HepG2 (cell line): ENCODE results near the gene HYAL1. TPM values are rescaled to one million over a fixed set of nuclear protein-coding genes. Genes with fewer than 3 reads are reported as not detected.

Experiments used
- E2F5 ChIP-seq: sonication (generic); formaldehyde crosslinking; conservative IDR thresholded peaks from 2 replicates; pipeline ENCODE4 v1.4.0; 2020; ENCODE audit warnings: missing genetic modification reagents
- ISL2 ChIP-seq: sonication (generic); formaldehyde crosslinking; IDR thresholded peaks from 2 replicates; pipeline ENCODE4 v1.5.0; 2020; ENCODE audit warnings: missing genetic modification reagents
- JUND ChIP-seq: sonication (generic); formaldehyde crosslinking; IDR thresholded peaks from 2 replicates; pipeline ENCODE4 v1.8.0; 2022; ENCODE audit warnings: mild to moderate bottlenecking, missing genetic modification reagents
- MNT ChIP-seq: fragments of 450-650 bp; IDR thresholded peaks from 2 replicates; pipeline ENCODE4 v1.6.1; 2016
- MYPOP ChIP-seq: sonication (generic); formaldehyde crosslinking; IDR thresholded peaks from 2 replicates; pipeline ENCODE4 v1.8.1; 2023; ENCODE audit warnings: mild to moderate bottlenecking, moderate library complexity, missing genetic modification reagents
- PAXIP1 ChIP-seq: sonication (generic); formaldehyde crosslinking; conservative IDR thresholded peaks from 2 replicates; pipeline ENCODE4 v1.4.0; 2020; ENCODE audit warnings: mild to moderate bottlenecking, missing genetic modification reagents, moderate library complexity
- RARG ChIP-seq: sonication (generic); formaldehyde crosslinking; IDR thresholded peaks from 2 replicates; pipeline ENCODE4 v1.4.0; 2020; ENCODE audit warnings: low read depth, mild to moderate bottlenecking, missing genetic modification reagents
- STAG1 ChIP-seq: sonication (generic); formaldehyde crosslinking; IDR thresholded peaks from 2 replicates; pipeline ENCODE4 v1.4.0; 2020; ENCODE audit warnings: missing genetic modification reagents
- YEATS4 ChIP-seq: sonication (generic); formaldehyde crosslinking; IDR thresholded peaks from 2 replicates; pipeline ENCODE4 v1.4.0; 2020; ENCODE audit warnings: missing genetic modification reagents, borderline replicate concordance
- ZBTB26 ChIP-seq: IDR thresholded peaks from 2 replicates; pipeline ENCODE4 v1.6.1; 2016; ENCODE audit warnings: missing compliant biosample characterization, missing genetic modification reagents, borderline replicate concordance
- ZBTB43 ChIP-seq: sonication (generic); formaldehyde crosslinking; conservative IDR thresholded peaks from 2 replicates; pipeline ENCODE4 v1.4.0; 2020; ENCODE audit warnings: missing genetic modification reagents
- ZFP36L2 ChIP-seq: sonication (generic); formaldehyde crosslinking; IDR thresholded peaks from 2 replicates; pipeline ENCODE4 v1.4.0; 2020; ENCODE audit warnings: missing genetic modification reagents
- ZFP90 ChIP-seq: sonication (generic); formaldehyde crosslinking; IDR thresholded peaks from 2 replicates; pipeline ENCODE4 v1.8.0; 2022; ENCODE audit warnings: missing genetic modification reagents, mild to moderate bottlenecking, inconsistent platforms, borderline replicate concordance
- ZNF282 ChIP-seq: fragments of 450-650 bp; IDR thresholded peaks from 2 replicates; pipeline ENCODE4 v1.6.1; 2018; ENCODE audit not compliant: partially characterized antibody
- ZNF343 ChIP-seq: sonication (generic); formaldehyde crosslinking; IDR thresholded peaks from 2 replicates; pipeline ENCODE4 v1.4.0; 2020; ENCODE audit warnings: mild to moderate bottlenecking, missing genetic modification reagents
- ZNF446 ChIP-seq: sonication (generic); formaldehyde crosslinking; IDR thresholded peaks from 2 replicates; pipeline ENCODE4 v1.5.0; 2020; ENCODE audit warnings: mild to moderate bottlenecking, missing genetic modification reagents
- polyA plus RNA-seq, 8 experiments: library from polyadenylated mRNA; depleted of rRNA in 3 of 8; stranded (reverse) in 7 of 8; unstranded in 1 of 8; fragments of >200 nt; fragmentation: Illumina TruSeq in 4 of 8; extraction: Trizol in 4 of 8; gene quantifications; 2 replicates each; pipeline versions ENCODE4 v1.2.1 to v1.2.3, GENCODE V29; 2011 to 2016; ENCODE audit warnings: low read depth in 4 of 8, missing spikeins in 1 of 8, mixed read lengths in 1 of 8; ENCODE audit not compliant: insufficient read depth in 1 of 8
- total RNA-seq, 5 experiments: library from RNA; depleted of rRNA; stranded (reverse); fragments of >200 nt; fragmentation: Illumina TruSeq; extraction: Trizol; gene quantifications; 2 replicates each; pipeline ENCODE4 v1.2.3, GENCODE V29; 2016; ENCODE audit warnings: low read depth in 1 of 5

The HYAL1 gene
- total and polyA plus RNA-seq, 2 of the 13 experiments (the other 11 are each of a cell fraction or from before 2014, with no cell fraction given): 76.5 to 193 TPM

GRCh38 chr3:50298836-50299637, 4.3 kb downstream of the HYAL1 start, which contains the start of the genes HYAL3 and NAA80 (continued):
- TF ChIP-seq ZBTB26 (peak; percentile 38), ZBTB43 (CRISPR knock-in tag) (peak; percentile 56; the same call in 1 of the 2 replicates), RARG (CRISPR knock-in tag) (no peak), ZNF282 (no peak), ZNF446 (CRISPR knock-in tag) (peak; percentile 63; the same call in 1 of the 2 replicates), PAXIP1 (CRISPR knock-in tag) (no peak; the same call in 1 of the 2 replicates), ZNF343 (peak; percentile 52; the same call in 1 of the 2 replicates), MYPOP (peak; percentile 89; the same call in 1 of the 2 replicates), STAG1 (CRISPR knock-in tag) (no peak; the same call in 1 of the 2 replicates), ZFP90 (peak; percentile 50; the same call in 1 of the 2 replicates), E2F5 (CRISPR knock-in tag) (no peak; the same call in 1 of the 2 replicates), JUND (CRISPR knock-in tag) (0 out of 2 replicates have a peak, but pooled peaks have one; percentile 9), ISL2 (peak; percentile 18), YEATS4 (CRISPR knock-in tag) (peak; percentile 67; the same call in 1 of the 2 replicates), MNT (peak; percentile 29), ZFP36L2 (no peak)
